ENCODE data around the gene HS3ST4.
"Not testable (repeated sequence)": the region's sequence is repeated elsewhere in the genome, so short reads cannot be mapped to it uniquely, and the experiment has no call there.

Gene HS3ST4

DNA sequence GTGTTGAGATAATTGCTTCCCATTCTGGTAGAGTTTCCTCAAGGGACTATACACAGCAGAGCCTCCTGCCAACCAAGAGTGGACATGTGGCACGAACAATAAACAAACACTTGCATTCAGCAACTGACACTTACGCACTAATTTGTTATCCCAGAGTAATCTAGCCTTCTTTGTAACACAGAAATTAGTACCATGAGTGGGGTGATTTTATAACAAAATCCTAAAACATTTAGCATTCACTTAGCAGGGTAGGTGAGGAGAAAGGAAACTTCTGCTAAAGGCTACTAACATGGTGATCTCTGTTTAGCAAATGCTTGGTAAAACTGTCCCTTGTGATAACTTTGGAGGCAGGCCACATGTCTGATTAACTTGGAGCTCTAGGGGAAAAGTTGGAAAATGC, 325.2 kb downstream of the HS3ST4 start:
- DNase-seq, result no peak

DNA sequence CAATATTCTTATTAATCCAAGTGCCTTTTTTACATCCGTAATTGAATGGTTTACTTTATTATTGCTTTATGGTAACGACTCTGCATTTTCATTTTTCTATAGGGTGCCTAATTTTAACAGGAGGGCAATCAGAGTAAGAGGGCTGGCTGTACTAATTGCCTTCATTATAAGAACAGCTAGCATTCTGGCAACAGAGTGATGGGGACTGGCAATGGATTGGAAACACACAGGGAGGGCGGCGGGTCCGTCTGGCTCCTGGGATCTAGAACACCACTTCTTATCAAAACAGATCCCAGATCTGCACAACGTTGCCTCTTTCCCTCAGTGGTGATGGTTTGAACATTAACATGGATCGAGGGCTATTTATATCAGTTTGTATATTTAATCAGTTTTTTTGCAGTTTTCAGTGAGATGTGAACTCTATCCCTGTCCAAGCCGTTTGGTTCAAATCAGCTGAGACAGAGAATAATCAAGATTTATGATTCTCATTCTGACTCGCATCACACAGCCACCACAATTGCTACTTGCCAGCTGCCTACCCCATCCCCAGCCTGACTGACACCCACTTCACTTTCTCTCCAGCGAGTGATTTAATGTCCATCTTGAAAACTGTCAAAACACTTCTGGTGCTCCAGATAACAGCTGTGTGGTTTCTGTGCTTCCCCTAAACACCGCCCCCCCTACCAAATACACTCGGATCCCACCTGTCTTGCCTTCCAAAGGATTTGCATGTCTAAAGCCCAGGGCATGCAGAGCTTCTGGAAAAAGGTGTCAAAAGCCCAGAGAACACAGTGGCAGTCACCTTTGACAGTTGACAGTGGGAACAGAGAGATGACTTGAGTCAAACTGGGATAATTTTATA, 327.9 kb downstream of the HS3ST4 start:
- DNase-seq, result no peak

GRCh38 chr16:26026709-26027450, 335.1 kb downstream of the HS3ST4 start:
- DNase-seq, result no peak

- DNase-seq, result no peak
Measured at GRCh38 chr16:26031286-26031685, 339.5 kb downstream of the HS3ST4 start.

DNA sequence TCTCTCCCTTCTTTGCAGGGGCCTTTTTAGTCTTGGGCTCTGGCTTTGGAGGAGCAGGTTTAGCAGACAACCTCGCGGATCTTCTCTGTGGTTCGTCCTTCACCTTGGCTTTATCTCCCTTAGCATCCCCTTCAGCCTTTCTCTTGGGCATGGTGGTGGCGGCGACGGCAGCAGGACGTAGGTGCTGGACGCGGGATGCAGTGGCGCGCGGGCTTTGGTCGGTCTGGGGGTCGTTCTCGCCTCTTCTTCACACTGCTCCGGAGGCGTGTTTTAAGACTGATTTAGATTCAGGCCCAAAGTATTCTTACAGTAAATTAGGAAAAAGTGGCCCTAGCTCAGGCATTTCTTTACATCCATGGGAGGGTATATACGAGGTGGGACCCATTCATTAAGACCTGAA, 340.9 kb downstream of the HS3ST4 start:
- DNase-seq, result not testable (repeated sequence)

DNA sequence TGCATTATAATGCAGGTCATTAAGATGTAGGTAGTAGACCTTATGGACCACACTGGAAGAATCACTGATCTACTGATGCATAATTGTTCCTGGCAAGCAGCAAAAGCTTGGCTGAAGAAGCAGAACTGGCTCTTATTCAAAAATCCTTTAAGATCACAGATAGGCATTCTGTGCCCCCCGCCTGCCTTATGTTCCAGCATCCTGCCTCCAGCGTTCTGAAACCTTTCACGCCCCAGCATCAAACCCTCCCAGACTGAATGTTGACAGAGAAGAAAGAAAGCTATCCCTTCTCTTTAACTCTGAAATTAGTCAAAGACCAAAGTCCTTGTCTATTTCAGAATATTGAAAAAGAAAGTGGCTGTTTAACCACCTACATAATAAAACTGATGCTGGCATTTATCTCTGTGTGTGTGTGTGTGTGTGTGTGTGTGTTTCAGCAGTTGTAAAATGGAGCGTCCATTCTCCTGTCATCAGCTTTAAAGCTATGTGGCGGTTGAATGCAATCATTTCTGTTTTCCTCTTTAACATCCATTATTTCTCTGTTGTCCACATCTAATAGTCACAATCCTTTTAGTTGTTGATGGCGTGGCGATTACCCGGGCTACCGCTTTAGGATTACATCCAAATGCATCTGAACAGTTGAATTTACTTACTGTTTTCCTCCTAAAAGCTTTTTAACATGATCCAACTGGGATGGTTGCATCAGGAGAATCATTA, 350.4 kb downstream of the HS3ST4 start:
- no peak for DNase-seq

- no peak for DNase-seq
Measured at GRCh38 chr16:26050472-26050871, 358.7 kb downstream of the HS3ST4 start.

DNA sequence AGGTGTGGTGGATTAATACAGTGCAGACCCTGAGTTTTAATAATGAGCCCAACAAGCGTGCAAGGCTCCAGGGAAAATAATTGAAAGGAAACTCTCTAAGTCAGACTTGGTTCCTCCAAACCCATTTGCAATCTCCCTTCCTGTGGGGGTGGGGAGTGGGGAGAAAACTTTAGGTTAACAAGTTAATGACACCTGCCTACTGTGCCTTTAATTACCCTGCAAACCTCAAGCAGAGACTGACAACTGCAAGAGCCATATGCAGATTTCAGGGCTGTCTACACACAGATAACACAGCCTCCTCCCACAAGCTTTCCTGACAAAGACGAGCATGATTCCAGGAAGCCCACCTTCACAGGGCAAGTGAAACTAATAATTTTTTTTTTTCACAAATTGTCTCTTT, 359.3 kb downstream of the HS3ST4 start:
- no peak for DNase-seq

DNA sequence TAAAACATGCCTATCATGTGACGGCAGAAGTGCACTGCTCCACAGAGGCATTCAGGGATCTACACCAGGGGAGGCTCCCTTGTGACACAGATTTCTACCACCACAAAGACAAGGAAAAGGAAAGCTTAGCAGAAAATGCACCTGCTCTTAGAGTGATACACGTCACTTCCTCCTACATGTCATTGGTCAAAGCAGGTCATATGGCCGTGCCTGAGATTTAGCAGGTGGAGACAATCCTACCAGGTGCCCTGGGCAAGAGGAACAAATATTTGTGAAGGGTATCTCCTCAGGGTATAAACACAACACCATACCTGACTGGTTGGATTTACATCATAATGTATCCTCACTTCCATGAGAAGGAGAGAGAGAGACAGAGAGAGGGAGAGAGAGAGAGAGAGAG, 362.1 kb downstream of the HS3ST4 start:
- DNase-seq, result no peak

GRCh38 chr16:26058326-26058725, 366.6 kb downstream of the HS3ST4 start:
- no peak for DNase-seq

GRCh38 chr16:26070302-26071100, 378.7 kb downstream of the HS3ST4 start:
- no peak for DNase-seq

DNA sequence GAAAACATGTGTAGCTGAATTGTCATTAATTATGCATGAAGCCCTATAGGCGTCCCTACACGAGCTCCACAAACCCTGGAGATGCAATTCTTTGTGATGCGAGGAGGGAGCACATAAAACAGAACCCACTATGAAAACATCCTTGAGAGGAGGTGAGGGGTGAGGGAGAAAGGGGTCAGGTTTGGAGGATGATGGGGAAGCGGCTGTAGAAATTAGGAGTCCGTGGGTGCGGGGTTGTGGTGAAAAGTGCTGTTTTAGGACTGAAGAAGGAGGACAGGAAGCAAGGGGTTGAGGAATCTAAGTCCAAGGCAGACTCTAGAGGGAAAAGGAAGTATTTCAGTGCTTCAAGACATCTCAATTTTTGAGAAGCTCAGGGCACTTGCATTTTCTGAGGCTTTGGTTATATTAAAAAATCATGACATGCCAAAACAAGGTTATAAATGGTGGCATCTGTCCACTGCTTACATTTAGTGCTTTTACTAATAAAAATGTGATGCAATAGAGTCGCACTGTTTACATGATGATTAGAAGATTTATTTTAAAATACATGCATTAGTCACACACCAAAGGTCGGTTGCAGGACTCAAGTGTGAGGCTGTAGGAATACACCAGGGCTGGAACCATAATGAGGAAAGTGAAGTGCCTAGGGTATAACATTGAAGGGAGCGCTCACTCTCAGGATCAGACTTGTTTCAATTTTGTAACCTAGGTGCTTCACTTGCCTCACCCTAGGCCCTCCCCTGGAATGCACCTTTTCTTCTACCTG, 379.5 kb downstream of the HS3ST4 start:
- DNase-seq, result no peak

GRCh38 chr16:26078716-26079355, 387.1 kb downstream of the HS3ST4 start:
- DNase-seq, result no peak

DNA sequence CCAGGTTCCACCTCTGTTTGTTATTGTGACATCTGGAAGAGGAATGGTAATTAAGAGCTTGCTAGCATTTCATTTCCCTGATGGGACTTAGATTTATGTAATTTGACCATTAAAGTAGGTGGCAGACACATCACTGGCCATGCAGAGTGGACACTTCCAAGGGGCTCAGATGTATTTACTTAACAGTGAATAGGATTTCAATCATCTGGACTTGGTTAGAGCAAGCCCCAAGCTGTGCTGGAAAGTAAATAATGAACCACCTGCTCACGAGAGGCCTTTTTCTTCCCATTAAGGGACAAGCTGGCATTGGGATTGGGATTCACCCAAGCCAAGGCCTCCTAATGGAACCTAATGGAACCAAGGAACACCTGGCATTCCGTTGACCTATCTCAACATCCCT, 395.3 kb downstream of the HS3ST4 start:
- DNase-seq, result no peak

- DNase-seq, result no peak
Measured at GRCh38 chr16:26091511-26091910, 399.8 kb downstream of the HS3ST4 start.

GRCh38 chr16:26098206-26098605, 406.4 kb downstream of the HS3ST4 start:
- not testable (repeated sequence) for DNase-seq

- no peak for DNase-seq
Measured at GRCh38 chr16:26102369-26102768, 410.6 kb downstream of the HS3ST4 start.

- DNase-seq, result no peak
Measured at GRCh38 chr16:26108836-26109505, 417.2 kb downstream of the HS3ST4 start.

- DNase-seq, result no peak
Measured at GRCh38 chr16:26111900-26112299, 420.1 kb downstream of the HS3ST4 start.

DNA sequence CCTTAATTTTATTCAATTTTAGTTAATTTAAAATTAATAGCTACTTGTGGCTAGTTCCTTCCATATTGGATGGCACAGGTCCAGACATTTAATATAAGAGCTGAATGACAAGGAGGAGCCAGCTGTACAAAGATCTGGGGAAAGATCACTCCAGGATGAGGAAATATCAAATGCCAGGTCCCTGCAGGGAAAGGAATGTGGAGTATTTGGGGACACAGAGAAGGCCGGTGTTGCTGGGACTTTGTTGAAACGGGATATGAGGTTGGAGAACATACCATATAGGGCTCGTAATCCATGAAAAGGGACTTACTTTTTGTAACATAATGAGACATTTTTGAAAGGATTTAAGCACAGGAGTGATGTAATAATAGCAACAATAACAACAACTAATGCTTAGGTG, 426.8 kb downstream of the HS3ST4 start:
- no peak for DNase-seq

DNA sequence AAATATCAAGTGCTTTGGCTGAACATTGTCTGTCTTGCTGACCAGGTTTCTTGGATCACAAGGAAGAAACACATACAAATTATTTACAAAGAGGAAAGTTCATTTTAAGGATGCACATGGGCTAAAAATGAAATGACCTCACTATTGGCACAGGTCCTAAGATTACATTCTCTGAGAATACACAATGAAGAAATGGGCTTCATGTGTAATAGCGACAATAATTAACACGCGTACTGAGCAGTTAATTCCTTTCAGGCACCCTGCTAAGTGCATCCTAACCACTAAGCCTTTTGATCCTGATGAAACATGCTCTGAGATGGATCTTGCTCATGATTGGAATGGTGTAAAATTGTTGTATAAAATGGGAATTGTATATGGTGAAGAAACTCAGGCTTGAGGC, 429.0 kb downstream of the HS3ST4 start:
- DNase-seq, result no peak

Measured in fibroblast of skin of right quadriceps (primary cell).